Esophagus (tissue), 2 donors: ENCODE results near the gene BMPR1A. TPM values are rescaled to one million over a fixed set of nuclear protein-coding genes. Genes with fewer than 3 reads are reported as not detected.
A peak's percentile ranks its signal among the peaks of the same experiment; 100 is the strongest.

Source experiments
- H3K27ac ChIP-seq, 2 donors: one replicate each; pipeline ENCODE4 v1.5.1; 2013; ENCODE audit warnings: low read depth in 2 of 2, mild to moderate bottlenecking in 2 of 2, inconsistent platforms in 1 of 2, low read length in 1 of 2, moderate library complexity in 1 of 2
- H3K27me3 ChIP-seq, 2 donors: one replicate each; pipeline ENCODE4 v1.6.1; 2013; ENCODE audit warnings: low read length in 2 of 2, control low read depth in 1 of 2, mild to moderate bottlenecking in 1 of 2; ENCODE audit not compliant: insufficient read depth in 2 of 2, control insufficient read depth in 1 of 2
- H3K36me3 ChIP-seq, 2 donors: one replicate each; pipeline ENCODE4 v1.6.1; 2013; ENCODE audit warnings: low read length in 1 of 2; ENCODE audit not compliant: control insufficient read depth in 2 of 2, insufficient read depth in 2 of 2
- H3K4me1 ChIP-seq, 2 donors: one replicate each; pipeline ENCODE4 v1.6.1; 2013; ENCODE audit warnings: low read length in 1 of 2; ENCODE audit not compliant: control insufficient read depth in 2 of 2, insufficient read depth in 2 of 2
- H3K4me3 ChIP-seq, 2 donors: one replicate each; pipeline ENCODE4 v1.5.1; 2013; ENCODE audit warnings: low read length in 2 of 2, mild to moderate bottlenecking in 2 of 2, low read depth in 1 of 2, moderate library complexity in 1 of 2
- H3K9me3 ChIP-seq, 2 donors: one replicate each; pipeline ENCODE4 v1.6.1; 2013; ENCODE audit warnings: mild to moderate bottlenecking in 2 of 2, low read depth in 1 of 2, low read length in 1 of 2, moderate library complexity in 1 of 2; ENCODE audit not compliant: control insufficient read depth in 2 of 2, insufficient read depth in 1 of 2
- WGBS, 2 donors: extraction: QIAGEN DNeasy Blood & Tissue Kit; methylation state at CpG; one replicate each; pipeline ENCODE4 v1.1.7; 2013; 5-methylcytosine and 5-hydroxymethylcytosine counted together
- polyA plus RNA-seq, 2 donors: library from polyadenylated mRNA; stranded (reverse); fragments of 200-250 nt; gene quantifications; one replicate each; pipeline ENCODE4 v1.2.3, GENCODE V29; 2013
- donor health status: healthy with polysubstance abuse.
- donor health status: Bipolar disorder and iron deficiency.

BMPR1A gene
- polyA plus RNA-seq, result 1 to 10 TPM; 2.5 to 6.8 TPM

DNA sequence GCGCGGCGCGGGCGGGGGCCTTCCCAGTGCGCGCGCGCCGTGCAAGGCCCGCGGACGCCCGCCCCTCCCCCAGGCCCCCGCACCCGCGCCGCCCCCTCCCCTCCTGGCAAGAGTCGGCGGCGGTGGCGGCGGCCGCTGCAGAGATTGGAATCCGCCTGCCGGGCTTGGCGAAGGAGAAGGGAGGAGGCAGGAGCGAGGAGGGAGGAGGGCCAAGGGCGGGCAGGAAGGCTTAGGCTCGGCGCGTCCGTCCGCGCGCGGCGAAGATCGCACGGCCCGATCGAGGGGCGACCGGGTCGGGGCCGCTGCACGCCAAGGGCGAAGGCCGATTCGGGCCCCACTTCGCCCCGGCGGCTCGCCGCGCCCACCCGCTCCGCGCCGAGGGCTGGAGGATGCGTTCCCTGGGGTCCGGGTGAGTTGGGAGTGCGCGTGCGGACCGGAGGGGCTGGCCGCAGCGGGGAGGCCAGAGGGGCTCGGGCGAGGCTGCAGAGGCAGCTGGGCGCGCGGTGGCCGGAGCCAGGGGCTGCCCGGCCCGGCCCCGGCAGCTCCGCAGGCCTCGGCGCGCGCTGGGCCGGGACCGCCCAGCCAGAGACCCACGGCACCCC, at the start of gene BMPR1A:
Gene BMPR1A (plus strand): TSS at position 109 of the 602 bp plus-strand sequence. CDS start 119,400 bp downstream, outside the sequence.
- Histone ChIP-seq H3K27ac (peak within 1 kb of the TSS; percentile 88), H3K4me3 (peak within 1 kb of the TSS; percentile 86 to 96), H3K9me3 (no peaks in the 10 kb centered on the region), H3K27me3 (no peaks in the 10 kb centered on the region), H3K4me1 (no peaks in the 10 kb centered on the region), H3K36me3 (no peaks in the 10 kb centered on the region)
- 0 to 2% methylated on average over 31 to 85 of the region's 85 CpGs for WGBS, 2 donors

- WGBS, 2 donors, result 88 to 100% methylated on average over 1 of the region's 1 CpG
These were observed 49.4 kb upstream of the BMPR1A start for GRCh38 chr10:86706977-86707376.

GRCh38 chr10:86707505-86707904, 48.9 kb upstream of the BMPR1A start:
- peak overlapping the region in 1 of 2 donors; percentile 37 for H3K27ac ChIP-seq
- 61 to 65% methylated on average over 4 of the region's 4 CpGs for WGBS, 2 donors
- no peaks in the 10 kb centered on the region for H3K36me3 ChIP-seq
- H3K4me3 ChIP-seq, result no peak overlapping the region
- H3K4me1 ChIP-seq, result peaks cover 0 to 8% of the 10 kb centered on the region in 2 donors
- no peaks in the 10 kb centered on the region for H3K27me3 ChIP-seq
- H3K9me3 ChIP-seq, result no peaks in the 10 kb centered on the region

More at GRCh38 chr10:86706977-86707376, 49.4 kb upstream of the BMPR1A start:
- Histone ChIP-seq H3K36me3 (no peaks in the 10 kb centered on the region), H3K9me3 (no peaks in the 10 kb centered on the region), H3K27ac (no peak overlapping the region), H3K4me3 (no peak overlapping the region), H3K4me1 (peaks cover 0 to 5% of the 10 kb centered on the region in 2 donors), H3K27me3 (no peaks in the 10 kb centered on the region)

- Histone ChIP-seq H3K9me3 (no peaks in the 10 kb centered on the region), H3K27ac (peak overlapping the region in 1 of 2 donors; percentile 6), H3K36me3 (no peaks in the 10 kb centered on the region), H3K4me3 (no peak overlapping the region), H3K27me3 (no peaks in the 10 kb centered on the region), H3K4me1 (peaks cover 0 to 8% of the 10 kb centered on the region in 2 donors)
- WGBS, 2 donors, result 88 to 91% methylated on average over 7 to 8 of the region's 8 CpGs
These were observed 48.2 kb upstream of the BMPR1A start for GRCh38 chr10:86708068-86708782.

DNA sequence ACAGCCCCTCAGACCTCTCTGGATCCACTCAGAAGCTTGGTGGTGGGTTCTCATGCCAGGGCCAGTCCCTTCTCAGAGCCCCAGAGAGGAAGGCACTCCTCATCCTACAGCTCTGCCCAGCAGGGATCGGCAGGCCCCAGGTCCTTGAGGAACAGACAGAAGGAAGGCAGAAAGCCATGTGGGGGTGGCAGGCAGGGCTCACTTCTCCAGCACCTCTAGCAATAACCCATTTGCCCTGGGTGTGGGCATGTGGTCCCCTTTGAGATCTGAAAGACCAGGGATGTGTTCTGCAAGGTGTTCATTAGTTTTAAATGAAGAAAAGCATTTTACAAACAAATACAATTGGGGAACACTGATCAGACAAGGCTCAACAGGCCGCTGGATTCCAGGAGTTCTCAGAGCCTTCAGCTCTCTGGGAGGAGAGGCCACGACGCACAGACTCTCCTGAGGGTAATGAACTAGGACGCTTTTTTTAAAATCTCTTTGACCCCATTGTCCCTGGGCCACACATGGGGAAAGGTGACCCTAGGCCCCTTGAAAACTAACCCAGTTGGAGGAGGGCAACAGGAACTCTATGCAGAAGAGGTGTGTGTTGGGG, 47.5 kb upstream of the BMPR1A start:
- WGBS, 2 donors, result 70% methylated on average over 5 of the region's 5 CpGs
- H3K4me1 ChIP-seq, result peaks cover 0 to 8% of the 10 kb centered on the region in 2 donors

DNA sequence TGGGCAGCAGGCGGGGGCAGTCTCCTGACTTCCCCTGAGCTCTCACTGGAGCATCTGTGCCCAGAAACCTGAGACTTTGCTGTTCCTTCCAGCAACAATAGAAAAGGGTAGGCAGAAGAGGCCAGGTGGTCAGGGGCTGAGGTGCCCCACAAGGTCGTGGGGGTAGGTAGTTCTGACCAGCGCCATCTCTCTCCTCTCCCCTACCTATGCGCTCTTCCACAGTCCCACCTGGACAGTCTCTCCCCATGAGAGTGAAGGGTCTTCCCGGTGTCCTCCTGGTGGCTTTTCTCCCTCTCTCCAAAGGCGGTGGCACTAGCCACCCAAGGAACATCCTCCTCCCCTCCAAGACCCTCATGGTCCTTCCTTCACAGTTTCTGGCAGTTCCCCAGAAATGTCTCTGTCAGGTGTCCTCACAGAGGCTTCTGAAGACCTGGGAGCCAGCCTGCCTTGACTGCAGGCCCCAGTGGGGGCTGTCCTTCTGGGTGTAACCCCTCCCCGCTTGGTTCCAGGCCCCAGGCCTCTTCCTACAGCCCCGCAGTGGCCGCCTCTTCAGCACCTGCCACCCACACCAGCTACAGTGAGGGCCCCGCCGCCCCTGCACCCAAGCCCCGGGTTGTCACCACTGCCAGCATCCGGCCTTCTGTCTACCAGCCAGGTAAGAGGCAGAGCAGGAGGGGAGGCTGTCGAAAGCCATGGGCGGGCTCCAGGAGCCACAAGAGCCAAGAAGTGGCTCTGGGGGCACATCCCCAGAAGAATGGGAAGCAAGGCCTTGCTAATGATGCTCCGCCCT, 46.8 kb upstream of the BMPR1A start:
- 93 to 95% methylated on average over 16 of the region's 16 CpGs for WGBS, 2 donors
- Histone ChIP-seq H3K4me3 (no peak overlapping the region), H3K36me3 (no peaks in the 10 kb centered on the region), H3K27me3 (no peaks in the 10 kb centered on the region), H3K4me1 (peaks cover 0 to 8% of the 10 kb centered on the region in 2 donors), H3K9me3 (no peaks in the 10 kb centered on the region), H3K27ac (peak overlapping the region in 1 of 2 donors; percentile 23)

More for the DNA sequence above, 47.5 kb upstream of the BMPR1A start:
- Histone ChIP-seq H3K36me3 (no peaks in the 10 kb centered on the region), H3K27ac (peak overlapping the region in 1 of 2 donors; percentile 6), H3K9me3 (no peaks in the 10 kb centered on the region), H3K4me3 (no peak overlapping the region), H3K27me3 (no peaks in the 10 kb centered on the region)

DNA sequence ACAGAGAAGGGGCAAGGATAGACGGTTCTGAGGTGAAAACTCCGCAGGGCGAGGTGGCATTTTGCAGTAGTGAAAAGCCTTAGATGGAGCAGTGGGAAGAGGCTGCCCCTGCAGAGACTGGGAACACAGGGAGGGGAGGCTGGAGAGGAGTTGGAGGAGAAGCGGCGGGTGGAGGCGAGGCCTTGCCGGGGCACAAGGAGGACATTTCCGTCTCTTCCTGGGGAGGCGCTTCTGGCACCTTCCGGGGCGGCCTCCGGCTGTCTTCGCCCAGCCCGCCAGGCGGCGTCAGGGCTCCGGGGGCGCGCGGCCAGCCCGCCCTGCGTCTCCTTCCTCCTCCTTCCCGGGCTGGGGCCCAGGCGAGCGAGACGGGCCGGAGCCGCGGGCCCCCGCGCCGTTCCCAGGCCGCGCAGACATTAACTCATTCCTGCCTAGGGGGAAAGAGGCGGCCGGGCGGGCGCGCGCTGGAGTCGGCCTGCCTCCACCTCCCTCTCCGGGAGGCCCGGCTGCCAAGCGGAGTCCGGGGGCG, 45.4 kb upstream of the BMPR1A start:
- Histone ChIP-seq H3K9me3 (no peaks in the 10 kb centered on the region), H3K4me1 (peaks cover 0 to 8% of the 10 kb centered on the region in 2 donors), H3K4me3 (peak overlapping the region; percentile 69 to 78), H3K36me3 (no peaks in the 10 kb centered on the region), H3K27ac (peak overlapping the region; percentile 94 to 96), H3K27me3 (no peaks in the 10 kb centered on the region)
- 3 to 5% methylated on average over 29 to 46 of the region's 46 CpGs for WGBS, 2 donors

GRCh38 chr10:86711513-86712316, 44.7 kb upstream of the BMPR1A start:
- Histone ChIP-seq H3K27me3 (no peaks in the 10 kb centered on the region), H3K27ac (peak overlapping the region; percentile 94 to 96), H3K4me1 (peaks cover 0 to 8% of the 10 kb centered on the region in 2 donors), H3K36me3 (no peaks in the 10 kb centered on the region), H3K9me3 (no peaks in the 10 kb centered on the region), H3K4me3 (peak overlapping the region; percentile 69 to 78)
- 1% methylated on average over 69 to 82 of the region's 82 CpGs for WGBS, 2 donors
